Stimulated activated CD8-positive, alpha-beta memory T cell treated with anti-CD3 and anti-CD28 coated beads, Interleukin-7, amount 100 ng/mL, for 48 hours (primary cell): Measurements from ENCODE around the gene NXF3.
"Not testable (repeated sequence)": the region's sequence is repeated elsewhere in the genome, so short reads cannot be mapped to it uniquely, and the experiment has no call there.

Source experiments
- DNase-seq, 2 donors: peaks; one replicate each; pipeline ENCODE4 v3.0.0-alpha.2; 2020; ENCODE audit warnings: low read depth in 1 of 2; ENCODE audit errors: extremely low read depth in 1 of 2

The NXF3 gene, protein sequence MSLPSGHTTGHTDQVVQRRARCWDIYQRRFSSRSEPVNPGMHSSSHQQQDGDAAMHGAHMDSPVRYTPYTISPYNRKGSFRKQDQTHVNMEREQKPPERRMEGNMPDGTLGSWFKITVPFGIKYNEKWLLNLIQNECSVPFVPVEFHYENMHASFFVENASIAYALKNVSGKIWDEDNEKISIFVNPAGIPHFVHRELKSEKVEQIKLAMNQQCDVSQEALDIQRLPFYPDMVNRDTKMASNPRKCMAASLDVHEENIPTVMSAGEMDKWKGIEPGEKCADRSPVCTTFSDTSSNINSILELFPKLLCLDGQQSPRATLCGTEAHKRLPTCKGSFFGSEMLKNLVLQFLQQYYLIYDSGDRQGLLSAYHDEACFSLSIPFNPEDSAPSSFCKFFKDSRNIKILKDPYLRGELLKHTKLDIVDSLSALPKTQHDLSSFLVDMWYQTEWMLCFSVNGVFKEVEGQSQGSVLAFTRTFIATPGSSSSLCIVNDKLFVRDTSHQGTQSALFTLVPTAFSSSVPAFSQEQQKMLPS

DNA sequence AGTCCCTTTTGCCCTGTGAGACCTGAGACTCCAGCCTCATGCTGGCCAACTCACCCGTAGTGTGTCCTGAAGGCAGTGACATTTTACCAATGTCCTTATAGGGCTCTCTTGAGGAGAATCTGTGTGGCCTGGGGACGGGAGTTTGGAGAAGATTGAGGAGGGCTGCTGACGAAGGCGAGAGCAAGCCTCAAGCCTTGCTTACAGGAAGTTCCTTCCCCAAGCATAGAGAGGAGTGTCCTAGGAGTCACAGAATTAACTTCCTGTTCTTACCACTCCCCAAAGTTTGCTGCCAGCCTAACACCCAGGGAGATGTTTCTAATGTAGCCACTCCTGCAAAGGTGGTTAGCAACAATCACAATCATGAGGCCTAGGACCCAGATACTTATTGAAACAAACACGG is at the start of gene NXF3:
Gene NXF3 (minus strand): TSS at position 202 of the 400 bp plus-strand sequence. CDS start 120 bp downstream, at position 82.
- DNase-seq = no peak

DNA sequence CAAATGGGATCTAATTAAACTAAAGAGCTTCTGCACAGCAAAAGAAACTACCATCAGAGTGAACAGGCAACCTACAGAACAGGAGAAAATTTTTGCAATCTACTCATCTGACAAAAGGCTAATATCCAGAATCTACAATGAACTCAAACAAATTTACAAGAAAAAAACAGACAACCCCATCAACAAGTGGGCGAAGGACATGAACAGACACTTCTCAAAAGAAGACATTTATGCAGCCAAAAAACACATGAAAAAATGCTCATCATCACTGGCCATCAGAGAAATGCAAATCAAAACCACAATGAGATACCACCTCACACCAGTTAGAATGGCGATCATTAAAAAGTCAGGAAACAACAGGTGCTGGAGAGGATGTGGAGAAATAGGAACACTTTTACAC is 43.6 kb upstream of the NXF3 start:
- not testable (repeated sequence) for DNase-seq

DNA sequence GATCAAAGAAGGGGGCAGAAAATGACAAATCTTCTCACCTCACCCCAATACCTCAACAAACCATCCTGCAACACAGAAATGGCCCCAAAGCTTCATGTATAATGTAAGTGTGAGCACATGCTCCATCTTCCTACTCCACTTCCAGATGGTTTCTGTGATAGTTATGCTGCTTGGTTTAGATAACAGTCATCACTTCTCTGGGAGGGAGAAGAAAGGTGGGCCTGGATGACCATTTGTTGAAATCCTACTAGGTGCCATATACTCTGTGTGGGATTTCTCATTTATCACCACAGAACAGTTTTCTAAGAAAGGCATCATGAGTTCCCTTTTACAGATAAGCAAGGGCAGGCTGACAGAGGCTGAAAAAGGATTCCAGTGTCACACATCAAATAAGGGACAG is 31.3 kb upstream of the NXF3 start:
- DNase-seq = no peak

DNA sequence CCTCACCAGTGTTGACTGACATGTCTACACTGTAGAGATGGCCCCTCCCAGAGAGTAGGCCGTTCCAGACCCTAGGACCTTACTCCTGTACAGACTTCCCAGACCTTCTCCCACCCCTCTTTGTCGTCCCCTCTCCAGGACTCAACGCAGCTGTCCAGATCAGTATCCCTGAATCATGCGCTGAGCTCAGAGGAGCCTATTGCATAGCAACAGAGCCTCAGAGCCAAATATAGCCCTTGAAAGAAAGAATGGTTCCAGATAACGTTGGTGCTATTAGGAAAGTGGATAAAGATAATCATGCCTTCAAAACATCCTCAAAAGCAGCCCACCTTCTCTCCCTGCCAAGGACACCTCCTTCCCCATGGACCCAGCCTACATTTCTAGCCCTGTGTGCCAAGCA is 27.8 kb upstream of the NXF3 start:
- no peak for DNase-seq

DNA sequence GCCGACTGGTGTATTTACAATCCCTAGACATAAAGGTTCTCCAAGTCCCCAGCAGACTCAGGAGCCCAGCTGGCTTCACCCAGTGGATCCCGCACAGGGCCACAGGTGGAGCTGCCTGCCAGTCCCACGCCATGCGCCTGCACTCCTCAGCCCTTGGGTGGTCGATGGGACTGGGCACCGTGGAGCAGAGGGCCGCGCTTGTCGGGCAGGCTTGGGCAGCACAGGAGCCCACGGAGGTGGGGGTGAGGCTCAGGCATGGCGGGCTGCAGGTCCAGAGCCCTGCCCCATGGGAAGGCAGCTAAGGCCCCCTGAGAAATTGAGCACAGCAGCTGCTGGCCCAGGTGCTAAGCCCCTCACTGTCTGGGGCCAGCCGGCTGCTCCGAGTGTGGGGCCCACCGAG is 24.0 kb upstream of the NXF3 start:
- not testable (repeated sequence) for DNase-seq

DNA sequence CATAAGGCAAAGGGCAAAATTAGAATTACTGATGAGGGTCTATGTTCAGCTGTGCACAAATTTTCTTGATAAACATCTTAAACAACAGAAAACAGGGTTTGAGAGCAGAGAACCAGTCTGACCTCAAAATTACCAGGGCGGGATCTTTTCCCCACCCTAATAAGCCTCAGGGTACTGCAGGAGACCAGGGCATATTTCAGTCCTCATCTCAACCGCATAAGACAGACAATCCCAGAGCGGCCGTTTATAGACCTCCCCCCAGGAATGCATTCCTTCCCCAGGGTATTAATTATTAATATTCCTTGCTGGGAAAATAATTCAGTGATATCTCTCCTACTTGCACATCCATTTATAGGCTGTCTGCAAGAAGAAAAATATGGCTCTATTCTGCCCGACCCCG is 16.6 kb upstream of the NXF3 start:
- not testable (repeated sequence) for DNase-seq

DNA sequence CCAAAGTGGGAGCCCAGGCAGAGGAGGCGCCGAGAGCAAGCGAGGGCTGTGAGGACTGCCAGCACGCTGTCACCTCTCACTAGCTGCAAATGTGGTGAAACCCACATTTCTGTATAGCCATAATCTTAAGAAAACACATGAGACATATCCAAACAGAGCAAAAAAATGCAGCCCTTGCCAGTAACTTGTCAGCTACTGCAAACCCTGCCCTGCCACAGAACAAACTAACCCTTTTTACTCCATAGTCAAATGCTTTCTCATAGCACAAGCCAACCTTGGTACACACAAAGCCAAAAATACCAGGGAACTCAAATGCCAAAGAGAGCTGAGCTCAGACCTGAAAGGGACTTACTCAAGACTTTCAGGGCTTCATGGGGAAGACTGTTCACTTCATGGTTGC is 14.9 kb upstream of the NXF3 start:
- no peak for DNase-seq

DNA sequence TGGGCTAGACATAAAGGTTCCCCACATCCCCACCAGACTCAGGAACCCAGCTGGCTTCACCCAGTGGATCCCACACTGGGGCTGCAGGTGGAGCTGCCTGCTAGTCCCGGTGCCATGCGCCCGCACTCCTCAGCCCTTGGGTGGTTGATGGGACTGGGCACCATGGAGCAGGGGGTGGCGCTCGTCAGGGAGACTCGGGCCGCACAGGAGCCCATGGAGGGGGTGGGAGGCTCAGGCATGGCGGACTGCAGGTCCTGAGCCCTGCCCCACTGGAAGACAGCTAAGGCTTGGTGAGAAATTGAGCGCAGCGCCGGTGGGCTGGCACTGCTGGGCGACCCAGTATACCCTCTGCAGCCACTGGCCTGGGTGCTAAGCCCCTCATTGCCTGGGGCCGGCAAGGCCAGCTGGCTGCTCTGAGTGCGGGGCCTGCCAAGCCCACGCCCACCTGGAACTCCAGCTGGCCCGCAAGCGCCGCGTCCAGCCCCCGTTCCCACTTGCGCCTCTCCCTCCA is 14.3 kb upstream of the NXF3 start:
- DNase-seq = not testable (repeated sequence)

DNA sequence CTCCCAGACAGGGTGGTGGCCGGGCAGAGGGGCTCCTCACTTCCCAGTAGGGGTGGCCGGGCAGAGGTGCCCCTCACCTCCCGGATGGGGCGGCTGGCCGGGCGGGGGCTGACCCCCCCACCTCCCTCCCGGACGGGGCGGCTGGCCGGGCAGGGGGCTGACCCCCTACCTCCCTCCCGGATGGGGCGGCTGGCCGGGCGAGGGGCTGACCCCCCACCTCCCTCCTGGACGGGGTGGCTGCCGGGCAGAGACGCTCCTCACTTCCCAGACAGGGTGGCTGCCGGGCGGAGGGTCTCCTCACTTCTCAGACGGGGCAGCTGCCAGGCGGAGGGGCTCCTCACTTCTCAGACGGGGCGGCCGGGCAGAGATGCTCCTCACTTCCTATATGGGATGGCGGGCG is 11.4 kb upstream of the NXF3 start:
- DNase-seq = not testable (repeated sequence)

DNA sequence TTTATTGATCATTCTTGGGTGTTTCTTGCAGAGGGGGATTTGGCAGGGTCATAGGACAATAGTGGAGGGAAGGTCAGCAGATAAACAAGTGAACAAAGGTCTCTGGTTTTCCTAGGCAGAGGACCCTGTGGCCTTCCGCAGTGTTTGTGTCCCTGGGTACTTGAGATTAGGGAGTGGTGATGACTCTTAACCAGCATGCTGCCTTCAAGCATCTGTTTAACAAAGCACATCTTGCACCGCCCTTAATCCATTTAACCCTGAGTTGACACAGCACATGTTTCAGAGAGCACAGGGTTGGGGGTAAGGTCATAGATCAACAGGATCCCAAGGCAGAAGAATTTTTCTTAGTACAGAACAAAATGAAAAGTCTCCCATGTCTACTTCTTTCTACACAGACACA is 10.9 kb upstream of the NXF3 start:
- DNase-seq = not testable (repeated sequence)

DNA sequence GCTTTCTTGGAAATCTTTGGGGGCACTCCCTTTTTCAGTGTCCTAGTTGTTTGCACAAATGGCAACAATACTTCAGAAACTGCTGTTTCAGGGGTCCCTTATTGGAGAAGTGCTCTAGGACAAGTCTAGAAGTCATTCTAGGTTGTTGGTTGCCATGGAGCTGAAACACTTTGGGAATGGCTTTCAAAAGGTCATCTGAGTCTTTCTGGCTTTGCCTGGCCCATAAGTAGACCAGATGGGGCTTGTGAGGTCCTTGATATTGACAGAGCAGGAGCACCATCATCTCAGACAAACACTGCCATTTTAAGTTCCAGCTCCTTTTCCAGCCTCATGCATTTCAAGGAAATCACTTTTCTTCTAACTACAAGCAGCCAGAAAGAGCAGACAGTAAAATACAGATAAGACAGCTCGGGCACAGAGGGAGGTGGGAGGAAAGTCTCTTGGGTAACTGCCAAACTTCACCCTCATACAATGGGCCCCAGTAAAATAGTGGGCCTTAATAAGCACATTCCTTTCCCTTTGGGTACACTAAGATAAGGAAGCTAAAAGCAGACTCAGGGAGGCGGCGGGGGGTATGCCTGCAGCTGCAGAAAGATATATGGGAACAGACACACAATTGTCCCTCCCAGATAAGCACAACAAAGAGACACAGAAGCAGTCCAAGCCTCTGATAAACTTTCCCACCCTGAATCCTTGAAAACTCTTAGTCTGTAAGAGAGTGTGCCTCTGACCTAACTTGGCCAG is 8.5 kb upstream of the NXF3 start:
- DNase-seq = no peak

DNA sequence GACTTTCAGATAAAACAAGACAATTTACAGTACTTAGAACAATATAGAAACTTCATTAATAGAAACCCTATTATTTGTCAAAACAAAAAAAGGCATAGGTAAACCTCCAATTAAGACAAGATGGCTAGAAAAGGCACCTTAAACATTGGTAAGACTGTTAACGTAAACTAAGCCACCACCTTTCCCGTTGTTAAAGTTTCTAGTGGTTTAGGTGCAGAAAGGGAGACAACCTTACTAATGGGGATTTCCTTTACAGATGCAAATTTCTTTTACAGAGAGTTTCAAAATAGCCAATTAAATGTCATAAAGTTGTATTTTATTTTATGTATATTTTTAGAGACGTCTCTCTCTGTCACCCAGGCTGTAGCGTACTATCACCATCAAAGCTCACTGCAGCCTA is 7.5 kb upstream of the NXF3 start:
- DNase-seq = no peak

DNA sequence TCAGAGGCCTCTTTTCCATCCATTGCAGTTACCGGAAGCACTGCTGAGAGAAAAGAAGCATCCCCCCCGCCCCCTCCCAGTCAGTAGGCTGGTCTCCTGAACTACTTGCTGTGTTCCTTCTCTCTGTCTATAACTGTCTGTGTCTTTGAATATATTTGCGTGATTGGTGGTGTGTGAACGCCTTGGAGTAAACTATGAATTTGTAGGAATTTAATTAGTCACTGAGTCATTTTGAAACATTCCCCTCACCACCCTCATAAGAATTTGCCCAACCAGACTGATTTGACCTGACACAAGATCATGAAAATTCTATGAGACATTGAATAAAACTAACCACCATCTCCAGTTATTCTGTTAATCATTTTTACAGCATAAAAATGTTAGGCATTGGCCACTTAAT is 6.7 kb upstream of the NXF3 start:
- DNase-seq = no peak

DNA sequence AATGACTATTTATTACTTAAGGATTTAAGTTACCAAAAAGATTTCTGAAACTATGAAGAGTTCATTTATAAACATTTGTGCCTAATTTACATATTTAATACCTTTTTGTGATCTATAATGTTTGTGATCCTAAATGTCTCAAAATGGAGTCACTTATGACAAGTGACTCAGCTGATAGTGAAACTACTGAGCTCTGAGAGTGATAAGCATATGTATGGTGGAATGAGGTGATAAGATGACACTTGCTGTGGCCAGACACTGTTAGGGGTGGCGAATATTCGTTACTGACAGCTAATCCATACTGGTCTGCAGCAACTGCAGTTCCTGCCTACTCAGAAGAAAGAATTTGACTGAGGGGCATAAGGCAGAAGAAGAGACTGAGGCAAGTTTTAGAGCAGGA is 5.5 kb upstream of the NXF3 start:
- no peak for DNase-seq

DNA sequence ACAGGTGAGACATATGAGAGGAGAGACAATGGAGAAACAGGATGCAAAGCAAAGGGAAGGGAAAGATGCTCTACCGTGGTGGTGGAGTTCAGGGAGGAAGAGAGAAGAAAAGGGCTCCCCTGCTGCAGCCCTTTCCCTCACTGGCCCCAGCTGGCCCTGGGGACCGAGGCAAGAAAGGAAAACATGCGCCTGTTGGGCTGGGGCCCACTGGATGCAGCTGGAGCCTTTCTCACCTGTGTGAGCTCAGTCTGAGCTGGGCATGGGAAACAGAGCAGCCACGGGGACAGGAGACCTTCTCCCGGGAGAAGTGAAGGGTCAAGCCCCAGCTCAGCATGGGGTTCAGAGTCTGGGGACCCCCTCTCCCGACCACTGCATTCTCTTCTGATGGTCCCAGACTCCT is 11.9 kb downstream of the NXF3 start:
- no peak for DNase-seq

DNA sequence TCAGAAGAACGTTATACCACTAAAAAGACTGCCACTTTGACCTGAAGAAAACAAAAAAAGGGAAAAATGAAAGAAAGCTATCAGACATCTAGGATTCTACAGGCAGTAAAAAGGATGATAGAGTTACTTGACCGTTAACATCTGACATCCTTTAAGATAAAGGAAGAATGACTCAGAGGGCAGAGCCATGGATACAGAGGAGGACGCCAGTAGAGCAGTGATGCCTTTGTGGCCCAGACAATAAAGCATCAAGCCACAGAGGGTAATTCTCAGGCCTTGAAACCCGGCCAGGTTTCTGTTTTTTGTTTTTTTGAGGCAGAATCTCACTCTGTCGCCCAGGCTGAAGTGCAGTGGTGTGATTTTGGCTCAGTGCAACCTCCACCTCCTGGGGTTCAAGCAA is 19.5 kb downstream of the NXF3 start:
- no peak for DNase-seq

DNA sequence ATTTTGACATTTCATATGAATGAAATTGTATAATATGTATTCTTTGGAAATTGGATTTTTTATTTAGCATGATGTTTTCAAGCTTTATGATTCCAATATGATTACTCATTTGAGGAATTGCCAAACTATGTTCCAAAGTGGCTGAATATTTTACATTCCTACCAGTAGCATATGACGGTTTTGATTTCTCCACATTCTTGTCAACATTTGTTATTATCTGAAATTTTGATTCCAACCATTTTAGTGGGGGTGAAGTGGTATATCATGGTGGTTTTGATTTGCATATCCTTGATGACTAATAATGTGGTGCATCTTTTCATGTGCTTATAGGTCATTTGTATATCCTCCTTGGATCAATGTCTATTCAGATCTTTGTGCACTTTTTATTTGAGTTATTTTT is 26.3 kb downstream of the NXF3 start:
- DNase-seq = no peak

DNA sequence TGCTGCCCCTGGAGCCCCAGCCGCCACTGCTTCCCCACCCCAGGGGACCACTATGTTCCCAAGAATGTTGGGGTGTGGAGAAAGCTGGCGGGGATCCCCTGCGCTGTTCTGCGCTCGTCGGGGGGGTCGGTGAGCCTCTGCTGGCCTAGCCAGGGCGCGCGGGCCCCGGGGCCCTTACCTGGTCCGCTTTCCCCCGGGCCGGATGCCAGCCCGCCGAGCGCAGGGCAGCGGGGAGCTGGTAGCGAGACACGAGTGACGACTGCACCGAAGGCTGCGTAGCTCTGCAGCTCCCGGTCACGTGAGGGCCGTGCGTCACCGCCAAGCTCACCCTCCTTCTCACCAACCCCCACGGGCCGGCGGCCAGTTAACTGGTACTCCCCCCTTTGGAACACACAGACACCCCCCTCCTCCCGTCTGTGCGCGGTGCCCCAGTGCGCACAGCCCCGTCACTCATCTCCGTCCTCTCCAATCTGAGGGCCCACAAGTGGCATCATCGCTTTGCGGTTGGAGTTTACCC is 29.0 kb downstream of the NXF3 start, which contains the start of gene BEX1:
Gene BEX1 (minus strand): TSS at position 254 of the 517 bp plus-strand sequence. CDS start 897 bp downstream, outside the sequence.
- peak in 1 of 2 donors; percentile 0 for DNase-seq

DNA sequence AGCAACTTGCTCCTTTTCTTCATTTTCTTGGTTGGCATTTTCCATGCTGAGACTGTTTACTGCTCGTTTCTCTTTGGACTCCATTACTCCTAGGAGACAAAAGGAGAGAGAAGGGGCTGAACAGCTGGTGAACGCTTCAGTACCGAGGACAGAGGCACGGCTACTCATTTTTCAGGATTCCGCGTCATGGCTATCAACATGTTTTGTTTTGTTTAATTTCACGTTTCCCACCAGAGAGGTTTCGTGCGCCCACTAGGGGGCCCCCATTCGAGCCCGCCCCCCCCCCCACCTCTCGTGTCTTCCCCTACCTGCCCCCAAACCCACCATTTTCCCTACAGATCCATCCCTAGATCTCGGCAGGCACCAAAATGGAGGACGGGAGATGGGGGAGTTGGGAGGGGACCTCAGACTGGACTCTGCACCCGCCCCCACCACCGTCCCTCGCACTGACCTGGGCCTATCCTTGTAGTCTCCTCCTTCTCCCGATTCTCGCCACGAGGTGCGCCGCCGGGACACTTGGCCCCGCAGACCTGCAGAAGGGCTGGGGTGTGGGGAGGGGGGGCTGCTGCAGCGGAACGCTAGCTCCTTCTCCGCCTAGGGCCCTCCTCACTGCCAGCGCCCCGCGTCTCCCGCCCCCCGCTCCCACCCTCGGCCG is 29.6 kb downstream of the NXF3 start:
- no peak for DNase-seq

DNA sequence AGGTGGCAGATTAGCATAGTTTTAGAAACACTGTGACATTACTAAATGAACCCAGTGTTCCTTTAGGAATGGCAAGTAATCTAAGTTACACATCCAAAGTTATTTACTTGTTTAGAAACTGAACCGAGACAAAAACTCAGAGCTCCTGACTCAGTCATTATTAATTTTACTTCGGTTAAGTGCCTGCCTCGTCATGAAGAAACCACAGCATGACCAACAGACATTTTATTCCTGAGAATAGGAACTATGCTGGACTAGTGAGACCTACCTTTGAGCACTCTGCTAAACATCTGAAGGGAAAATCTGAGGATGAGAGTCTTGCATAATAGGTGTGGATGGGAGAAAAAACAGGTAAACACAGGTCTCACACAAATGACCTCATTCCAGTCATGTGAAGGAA is 31.5 kb downstream of the NXF3 start:
- no peak for DNase-seq

DNA sequence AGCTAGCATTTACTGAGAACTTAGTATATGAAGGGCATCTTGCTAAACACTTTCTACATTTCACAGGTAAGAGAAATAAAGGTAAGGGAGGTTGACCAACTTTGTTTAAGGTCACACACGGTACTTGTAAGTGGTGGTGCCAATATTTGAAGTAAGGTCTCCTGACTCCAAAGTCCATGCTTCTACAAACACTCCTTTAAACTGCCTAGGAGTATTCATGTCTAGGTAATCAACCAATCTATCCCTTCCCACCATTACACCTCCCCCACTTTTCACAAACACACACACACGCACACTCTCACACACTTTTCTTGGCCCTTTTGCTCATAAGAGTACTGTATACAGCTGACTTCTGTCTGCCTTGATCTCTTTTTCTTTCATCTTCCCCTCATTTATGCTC is 36.0 kb downstream of the NXF3 start:
- no peak for DNase-seq
